ENCODE data around the gene ILDR2.

ILDR2 gene

GRCh38 chr1:166969074-166969677 lies 6.2 kb downstream of the ILDR2 start:
- DNase-seq = no peak

DNA sequence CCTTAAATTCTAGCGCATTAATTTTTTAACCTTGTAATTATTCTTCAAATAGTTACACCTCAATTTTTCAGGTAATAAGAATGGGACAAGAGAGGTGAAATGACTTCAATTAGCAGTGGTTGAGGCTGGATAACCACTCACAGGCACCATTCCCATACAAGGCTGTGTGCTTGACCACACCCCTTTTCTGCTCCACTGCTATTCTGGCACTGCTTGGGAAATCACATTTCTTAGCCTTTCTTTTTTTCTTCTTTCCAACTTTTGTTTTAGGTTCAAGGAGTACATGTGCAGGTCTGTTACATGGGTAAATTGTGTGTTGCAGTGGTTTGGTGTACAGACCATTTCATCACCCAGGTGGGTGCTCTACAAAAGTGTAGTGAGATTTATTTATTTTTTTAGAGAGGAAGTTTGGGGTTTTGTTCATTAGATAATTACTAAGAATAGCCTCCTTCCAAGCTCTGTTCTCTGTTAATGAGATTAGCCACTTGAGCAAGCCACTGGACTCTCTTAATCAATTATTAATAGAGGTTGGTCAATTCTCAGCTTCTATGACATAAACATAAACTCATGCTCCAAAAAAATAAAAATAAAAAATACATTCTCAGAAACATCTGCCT lies 14.4 kb downstream of the ILDR2 start:
- DNase-seq = no peak

DNA sequence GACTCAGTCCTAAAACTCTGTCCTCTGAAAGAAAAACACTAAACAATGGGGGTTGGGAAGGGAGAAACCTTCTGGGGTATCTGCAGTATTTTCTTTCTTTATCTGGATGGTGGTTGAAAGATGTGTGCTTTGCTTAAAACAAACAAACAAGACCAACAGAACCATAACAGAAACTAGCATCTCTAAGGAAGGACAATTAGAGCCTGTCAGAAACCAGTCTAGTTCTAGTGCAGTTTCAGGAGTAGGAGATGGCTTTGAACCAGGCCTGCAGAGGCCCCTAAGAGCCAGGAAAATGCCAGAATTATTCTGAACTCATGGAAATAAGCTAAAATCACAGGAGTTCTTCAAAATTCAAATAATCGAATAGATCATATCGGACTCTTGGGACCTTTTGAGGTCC lies 18.5 kb downstream of the ILDR2 start:
- DNase-seq = no peak

DNA sequence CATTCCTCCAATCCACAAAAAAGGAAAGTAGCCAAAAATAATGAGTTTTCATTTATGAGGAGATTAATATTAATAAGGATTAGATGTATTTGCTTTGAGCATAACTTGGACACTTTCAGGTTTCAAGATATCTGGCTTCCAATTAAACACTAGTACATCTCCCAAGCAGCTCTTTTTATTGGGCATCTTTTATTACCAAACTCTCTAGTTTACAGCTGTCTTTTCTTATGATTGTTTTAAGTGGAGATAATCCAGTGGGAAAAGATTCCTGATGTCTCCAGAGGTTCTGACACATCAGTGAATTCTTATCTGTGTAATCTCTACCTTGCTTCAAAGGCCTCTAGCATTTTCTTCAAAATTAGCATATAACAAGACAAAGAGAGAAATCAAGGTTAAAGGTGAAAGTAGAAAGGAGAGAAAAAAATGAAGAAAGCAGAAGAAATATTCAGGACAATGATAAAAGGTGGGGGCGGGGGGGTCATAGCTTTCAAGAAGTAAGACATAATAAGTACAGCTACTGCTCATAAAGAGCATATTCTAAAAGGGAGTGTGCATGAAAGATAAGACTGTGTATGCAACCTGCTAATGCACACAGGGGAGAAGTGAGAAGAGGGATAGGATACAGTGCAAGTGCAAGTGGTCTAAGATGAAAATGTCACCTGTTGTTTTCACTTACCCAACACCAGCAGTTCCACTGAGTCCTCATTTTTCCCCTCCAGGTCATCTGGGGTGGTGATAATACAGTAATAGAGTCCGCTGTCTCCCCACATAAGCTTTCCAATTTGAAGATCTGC lies 19.1 kb downstream of the ILDR2 start:
- no peak for DNase-seq

GRCh38 chr1:166953491-166953890 lies 21.8 kb downstream of the ILDR2 start:
- DNase-seq = no peak

GRCh38 chr1:166952002-166952746 lies 23.2 kb downstream of the ILDR2 start:
- peak; percentile 82 for DNase-seq

- no peak for DNase-seq
These were observed 24.3 kb downstream of the ILDR2 start for GRCh38 chr1:166951050-166951449.

DNA sequence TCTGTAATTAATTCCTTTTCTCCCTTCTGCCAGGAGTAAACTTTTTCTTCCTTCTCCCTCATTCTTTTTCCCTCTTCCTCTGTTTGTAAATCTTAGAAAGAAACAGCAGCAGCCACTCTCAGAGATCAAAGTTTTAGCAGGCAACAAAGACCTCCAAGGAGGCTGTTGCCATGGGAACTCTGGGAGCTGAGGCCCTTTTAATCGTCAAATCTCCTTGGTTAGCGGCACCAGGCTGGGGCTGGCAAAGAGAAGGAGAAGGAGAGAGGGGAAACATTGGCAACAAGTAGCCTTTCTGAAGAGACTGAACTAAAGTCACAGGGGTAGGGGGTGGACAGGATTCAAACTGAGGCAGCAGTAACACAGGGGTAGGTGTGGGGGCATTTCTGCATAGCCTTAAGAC lies 25.2 kb downstream of the ILDR2 start:
- no peak for DNase-seq

DNA sequence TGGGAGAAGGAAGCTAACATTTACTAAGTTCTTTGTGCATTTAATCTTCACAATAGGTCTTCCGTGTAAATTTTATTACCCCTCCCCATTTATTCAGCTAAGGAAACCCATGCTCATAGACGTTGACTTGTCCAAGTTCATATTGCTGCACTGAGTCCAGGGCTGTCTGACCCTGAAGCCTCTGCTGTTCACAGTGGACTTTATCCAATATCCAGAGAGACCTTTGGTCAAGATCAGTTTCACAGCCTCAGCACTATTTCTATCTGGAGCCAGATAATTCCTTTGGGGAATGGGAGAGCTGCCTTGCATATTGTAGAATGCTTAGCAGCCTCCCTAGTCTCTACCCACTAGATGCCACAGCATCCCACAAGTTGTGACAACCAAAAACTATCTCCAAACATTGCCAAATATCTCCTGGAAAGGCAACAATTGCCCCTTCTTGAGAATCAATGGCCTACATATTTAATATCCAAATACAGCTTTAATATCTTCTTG lies 26.4 kb downstream of the ILDR2 start:
- DNase-seq = no peak

DNA sequence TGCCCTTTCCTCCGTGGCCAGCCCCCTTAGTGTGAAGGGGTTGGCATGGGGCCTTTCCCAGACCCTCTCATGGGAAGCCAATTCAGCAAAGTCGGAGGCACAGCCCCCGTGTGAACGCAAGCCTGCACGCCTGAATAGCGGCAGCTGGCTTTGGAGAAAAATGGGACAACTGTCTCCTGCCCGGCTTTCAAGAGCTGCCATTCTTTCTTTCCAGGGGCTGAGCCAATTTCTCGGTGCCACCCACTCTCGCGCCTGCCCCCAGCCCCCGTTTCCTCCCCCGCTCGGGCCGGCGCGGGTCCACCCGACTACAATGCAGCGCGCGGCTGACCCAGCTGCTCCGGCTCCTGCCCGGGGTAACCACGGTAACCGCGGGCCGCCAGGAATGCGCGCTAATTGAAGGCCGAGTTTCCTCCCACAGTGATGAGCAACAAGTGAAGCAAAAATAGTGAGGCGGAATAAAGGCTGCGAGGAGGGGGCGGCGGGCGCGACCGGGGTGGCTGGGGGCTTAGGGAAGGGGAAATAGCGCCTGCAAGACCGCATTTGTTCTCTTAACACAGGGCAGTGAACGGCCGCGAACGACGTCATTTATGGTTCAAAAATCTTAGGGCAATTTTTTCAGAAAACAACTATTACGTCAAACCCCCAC lies 27.8 kb downstream of the ILDR2 start:
- peak; percentile 68 for DNase-seq

DNA sequence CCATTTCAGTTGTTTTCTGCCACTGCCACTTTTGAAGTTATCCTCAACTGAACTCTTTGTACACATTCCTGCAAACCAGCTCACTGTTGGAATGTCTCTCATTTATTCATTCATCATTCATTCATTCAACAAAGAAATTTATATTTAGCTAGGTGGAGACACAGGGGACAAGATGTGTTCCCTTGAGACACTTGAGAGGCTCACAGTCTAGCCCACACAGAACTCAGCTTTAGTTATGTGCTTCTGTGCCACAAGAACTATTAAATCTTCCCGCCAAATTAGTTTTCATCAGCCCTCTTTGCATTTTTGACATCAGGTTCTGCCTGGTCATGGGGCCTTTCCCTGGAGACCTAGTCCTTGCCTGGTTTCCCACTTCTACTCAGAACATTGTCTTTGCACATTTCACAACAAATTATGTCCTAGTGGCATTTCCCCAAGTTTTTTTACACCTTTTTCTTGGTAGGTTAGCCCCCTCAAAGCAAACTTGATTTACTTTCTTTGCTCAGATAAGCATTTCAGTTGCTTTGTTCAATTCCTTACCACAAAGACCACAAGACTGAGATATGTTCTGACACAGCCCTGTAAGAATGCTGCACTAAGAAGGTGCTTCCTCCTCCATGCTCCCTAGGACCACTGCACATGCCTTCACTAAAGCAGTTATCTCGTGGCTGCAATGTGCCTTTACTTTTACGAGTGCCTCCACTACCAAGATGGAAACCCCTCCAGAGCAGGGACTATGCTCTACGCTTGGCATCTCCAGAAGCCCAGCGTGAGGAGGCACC lies 31.0 kb downstream of the ILDR2 start:
- peak; percentile 82 for DNase-seq

- DNase-seq = no peak
These were observed 35.5 kb downstream of the ILDR2 start for GRCh38 chr1:166939741-166940375.

DNA sequence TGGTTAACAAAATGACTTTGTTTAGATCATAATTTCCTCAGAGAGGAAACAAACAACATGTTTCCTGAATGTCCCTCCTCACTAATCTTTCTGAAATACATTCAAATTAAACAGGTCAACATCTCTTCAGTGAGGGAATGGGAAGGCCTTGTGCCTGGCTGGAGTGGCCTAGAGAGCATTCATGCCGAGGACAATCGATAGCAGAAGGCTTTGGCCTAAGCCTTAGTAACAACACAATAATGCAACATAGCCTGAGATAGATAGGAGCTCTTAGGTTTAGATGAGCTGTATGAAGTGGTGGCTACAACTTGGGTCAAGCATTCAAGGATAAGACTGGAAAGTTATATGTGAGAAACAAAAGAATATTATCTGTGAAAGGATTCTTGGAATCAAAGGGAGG lies 37.4 kb downstream of the ILDR2 start:
- DNase-seq = no peak

DNA sequence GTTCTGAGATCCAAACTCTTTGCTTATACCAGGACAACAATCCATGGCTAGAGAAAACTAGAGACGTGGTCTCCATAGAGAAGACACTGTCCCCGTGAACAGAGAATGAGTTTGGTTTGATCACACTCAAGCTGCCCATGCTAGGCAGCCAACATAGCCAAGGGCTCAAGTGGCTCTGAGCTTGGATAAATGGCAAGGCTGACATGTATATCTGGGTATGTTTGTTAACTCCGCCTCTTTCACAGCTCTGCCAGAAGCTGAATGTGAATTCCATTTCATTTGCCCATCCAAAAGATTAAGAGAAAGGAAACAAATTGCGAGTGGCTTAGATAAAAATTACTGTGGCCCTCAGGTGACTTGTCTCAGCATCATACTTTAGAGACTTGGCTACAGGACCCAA lies 38.0 kb downstream of the ILDR2 start:
- no peak for DNase-seq

DNA sequence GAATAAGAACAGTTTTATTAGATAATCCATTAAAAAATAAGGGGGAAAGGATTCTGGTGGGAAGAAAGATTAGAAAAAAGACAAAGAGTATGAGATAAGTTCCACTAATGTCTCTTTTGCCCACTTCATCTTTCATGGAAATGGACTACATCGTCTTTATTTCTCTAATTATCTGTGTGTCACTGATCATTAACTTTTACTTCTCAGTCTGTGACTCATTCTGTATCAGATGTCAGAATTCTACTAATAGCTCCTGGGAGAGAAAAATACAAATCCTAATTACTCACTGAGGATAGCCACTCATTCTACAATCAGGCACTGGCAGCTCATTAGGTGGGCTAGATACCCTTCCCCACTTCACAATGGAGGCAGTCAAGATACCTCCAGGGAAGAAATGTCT lies 41.7 kb downstream of the ILDR2 start:
- DNase-seq = peak; percentile 16

GRCh38 chr1:166933140-166933539 lies 42.2 kb downstream of the ILDR2 start:
- DNase-seq = no peak

DNA sequence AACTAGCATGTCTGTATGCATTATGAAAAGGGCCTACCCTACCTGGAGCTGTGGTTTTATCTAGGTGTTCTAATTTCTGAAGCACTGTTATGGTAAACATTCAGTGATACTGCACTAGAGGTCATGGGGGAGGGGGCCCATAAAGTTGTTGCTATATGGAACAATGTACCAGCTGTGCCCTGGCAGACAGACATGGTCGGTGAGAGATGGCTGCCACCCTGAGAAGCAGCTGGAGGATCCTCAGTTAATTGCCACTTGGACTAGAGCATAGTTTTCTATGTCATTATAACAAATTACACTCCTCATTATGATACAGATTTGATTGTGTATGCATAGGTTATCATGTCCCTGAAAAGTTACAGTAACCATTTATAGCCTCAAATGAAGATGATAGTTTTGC lies 45.4 kb downstream of the ILDR2 start:
- DNase-seq = no peak

GRCh38 chr1:166927701-166928100 lies 47.6 kb downstream of the ILDR2 start:
- no peak for DNase-seq

DNA sequence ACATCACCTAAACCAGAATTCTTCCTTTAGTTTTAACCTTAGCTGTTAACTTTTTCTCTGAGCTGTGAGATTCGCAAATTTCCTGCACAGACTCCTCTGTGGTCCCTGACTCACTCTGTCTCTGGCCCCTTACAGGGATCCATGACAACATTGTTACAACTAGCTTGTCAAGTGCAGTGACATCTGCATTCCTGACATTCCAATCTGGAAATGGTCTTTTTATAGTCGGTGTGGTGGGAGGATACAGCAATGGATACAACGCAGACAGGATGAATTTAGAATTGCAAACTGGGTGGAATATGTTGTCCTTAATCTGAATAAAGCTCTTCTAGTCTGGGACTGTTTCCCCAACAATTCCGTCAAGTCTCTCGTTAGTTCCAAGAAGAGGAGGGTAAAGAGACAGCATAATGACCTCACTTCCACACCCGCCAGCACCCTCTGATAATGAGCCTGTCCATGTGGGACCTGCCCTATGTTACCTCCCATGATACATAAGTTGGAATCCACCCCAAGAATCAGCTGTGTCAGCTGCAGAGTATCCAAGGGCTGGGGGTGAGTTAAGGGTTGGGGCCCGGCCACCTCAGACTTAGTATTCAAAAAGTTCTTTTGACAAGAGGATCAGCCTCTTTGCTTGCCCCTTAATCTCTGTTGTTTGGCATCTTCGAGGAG lies 49.4 kb downstream of the ILDR2 start:
- DNase-seq = peak; percentile 84

- DNase-seq = no peak
These were observed 50.4 kb downstream of the ILDR2 start for GRCh38 chr1:166924823-166925541.

Data from fibroblast of skin of right biceps (primary cell).